Measurements from ENCODE around the gene DAP3. TPM values are rescaled to one million over a fixed set of nuclear protein-coding genes. Genes with fewer than 3 reads are reported as not detected.

The DAP3 gene
- total RNA-seq, 1 experiment from 2014 or later, result 136 TPM

GRCh38 chr1:155725142-155725541 is 36.3 kb downstream of the DAP3 start:
- Histone ChIP-seq H3K4me1 (ENCODE audit: control insufficient read depth, insufficient read depth, low read length) (no peaks in the 10 kb centered on the region), H3K27me3 (ENCODE audit: control insufficient read depth, insufficient read depth, low read length) (no peaks in the 10 kb centered on the region), H3K4me3 (ENCODE audit: low read depth in 2 of 2, low read length in 2 of 2) (no peak overlapping the region), H3K36me3 (ENCODE audit: control insufficient read depth, insufficient read depth, low read length) (peaks cover 4% of the 10 kb centered on the region), H3K27ac (ENCODE audit: low read length) (no peak overlapping the region), H3K9me3 (ENCODE audit: control insufficient read depth, insufficient read depth, low read depth, low read length) (no peaks in the 10 kb centered on the region)
- no peak for DNase-seq (ENCODE audit: low read depth, low spot score)
- no peak for ATAC-seq
- ChIA-PET CTCF (interaction anchor here (0.6 kb wide), 1 partner anchor 10 kb away, joined by 6 read pairs; no protein-coding TSS in a partner anchor), POLR2A (no interaction called here)
- in situ Hi-C loops (cut with HindIII; ENCODE audit: low pct_unique_long_range_greater_than_20kb, low sequenced_read_pairs), result no loop called here
- BruUV-seq (replicated peaks), result no TSS peak
- no peak for TF ChIP-seq CTCF (IDR thresholded peaks at IDR 0.05)
- no peak for TF ChIP-seq SIN3A (IDR thresholded peaks at IDR 0.05; ENCODE audit: borderline replicate concordance, insufficient read depth, low read depth, low read length)
- TF ChIP-seq REST (IDR thresholded peaks at IDR 0.05; ENCODE audit: insufficient read depth in 1 of 2, low read depth in 2 of 2, low read length in 1 of 2), result no peak
- no peak for TF ChIP-seq POLR2AphosphoS5 (IDR thresholded peaks at IDR 0.05; ENCODE audit: low read depth, low read length)
- intact Hi-C loops (cut with micrococcal nuclease; ENCODE audit: unreplicated experiment), result no loop called here

- no peak overlapping the region for H3K27ac ChIP-seq (ENCODE audit: low read length)
- H3K4me1 ChIP-seq (ENCODE audit: control insufficient read depth, insufficient read depth, low read length), result no peaks in the 10 kb centered on the region
- H3K9me3 ChIP-seq (ENCODE audit: control insufficient read depth, insufficient read depth, low read depth, low read length), result no peaks in the 10 kb centered on the region
- peaks cover 9% of the 10 kb centered on the region; the same call in 1 of the 2 replicates for H3K36me3 ChIP-seq (ENCODE audit: control insufficient read depth, insufficient read depth, low read length)
- intact Hi-C loops (cut with micrococcal nuclease; ENCODE audit: unreplicated experiment), result no loop called here
- TF ChIP-seq REST (IDR thresholded peaks at IDR 0.05; ENCODE audit: insufficient read depth in 1 of 2, low read depth in 2 of 2, low read length in 1 of 2), result no peak
- peak; percentile 78 for TF ChIP-seq CTCF (IDR thresholded peaks at IDR 0.05)
- in situ Hi-C loops (cut with HindIII; ENCODE audit: low pct_unique_long_range_greater_than_20kb, low sequenced_read_pairs), result no loop called here
- ChIA-PET POLR2A (no interaction called here), CTCF (interaction anchor here (0.5 to 0.9 kb wide), 3 partner anchors 22 to 405 kb away, joined by 4 read pairs; no protein-coding TSS in a partner anchor)
- H3K27me3 ChIP-seq (ENCODE audit: control insufficient read depth, insufficient read depth, low read length), result no peaks in the 10 kb centered on the region
- DNase-seq (ENCODE audit: low read depth, low spot score) (no peak), ATAC-seq (peak; percentile 87)
- H3K4me3 ChIP-seq (ENCODE audit: low read depth in 2 of 2, low read length in 2 of 2), result no peak overlapping the region
- BruUV-seq (replicated peaks), result no TSS peak
These were observed 40.4 kb downstream of the DAP3 start for GRCh38 chr1:155729031-155729898.
